ENCODE results near the gene ANP32A.

- no peak for TF ChIP-seq CTCF (IDR thresholded peaks at IDR 0.05)
- no peak for TF ChIP-seq ZFX (IDR thresholded peaks at IDR 0.05; ENCODE audit: borderline replicate concordance)
These were observed 85.1 kb downstream of the ANP32A start for GRCh38 chr15:68735610-68736009.
